ENCODE measurements around the gene ZNF423. TPM values are rescaled to one million over a fixed set of nuclear protein-coding genes. Genes with fewer than 3 reads are reported as not detected.

Gene ZNF423
- total and polyA plus RNA-seq, 12 donors, result 1.7 to 10.6 (median 5.5) TPM

DNA sequence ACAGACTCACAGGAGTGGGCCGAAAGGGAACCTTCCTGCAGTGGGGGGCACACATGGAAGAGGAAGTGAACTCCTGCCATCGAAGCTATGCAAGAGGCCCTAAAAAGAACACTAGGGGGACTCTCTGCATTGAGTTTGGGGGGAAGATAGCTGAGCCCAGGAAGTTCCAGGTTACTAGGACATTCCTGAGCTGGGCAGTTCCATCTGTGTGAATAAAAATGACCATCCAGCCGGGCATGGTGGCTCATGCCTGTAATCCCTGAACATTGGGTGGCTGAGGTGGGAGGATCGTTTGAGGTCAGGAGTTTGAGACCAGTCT lies 211.8 kb downstream of the ZNF423 start:
- intact Hi-C loops (cut with DNase I), result no loop called here
- Histone ChIP-seq H3K9me3 (replicated peaks in 1 of 3) (peaks cover 0 to 5% (median 0%) of the 10 kb centered on the region in 3 donors), H3K4me1 (replicated peaks in 1 of 2) (peaks cover 8 to 25% of the 10 kb centered on the region in 2 donors), H3K36me3 (replicated peaks in 1 of 2) (no peaks in the 10 kb centered on the region), H3K27me3 (no peaks in the 10 kb centered on the region), H3K4me3 (no peak overlapping the region), H3K27ac (peak overlapping the region in 2 of 5 donors; percentile 54 to 65)
- TF ChIP-seq, protein P1, sequence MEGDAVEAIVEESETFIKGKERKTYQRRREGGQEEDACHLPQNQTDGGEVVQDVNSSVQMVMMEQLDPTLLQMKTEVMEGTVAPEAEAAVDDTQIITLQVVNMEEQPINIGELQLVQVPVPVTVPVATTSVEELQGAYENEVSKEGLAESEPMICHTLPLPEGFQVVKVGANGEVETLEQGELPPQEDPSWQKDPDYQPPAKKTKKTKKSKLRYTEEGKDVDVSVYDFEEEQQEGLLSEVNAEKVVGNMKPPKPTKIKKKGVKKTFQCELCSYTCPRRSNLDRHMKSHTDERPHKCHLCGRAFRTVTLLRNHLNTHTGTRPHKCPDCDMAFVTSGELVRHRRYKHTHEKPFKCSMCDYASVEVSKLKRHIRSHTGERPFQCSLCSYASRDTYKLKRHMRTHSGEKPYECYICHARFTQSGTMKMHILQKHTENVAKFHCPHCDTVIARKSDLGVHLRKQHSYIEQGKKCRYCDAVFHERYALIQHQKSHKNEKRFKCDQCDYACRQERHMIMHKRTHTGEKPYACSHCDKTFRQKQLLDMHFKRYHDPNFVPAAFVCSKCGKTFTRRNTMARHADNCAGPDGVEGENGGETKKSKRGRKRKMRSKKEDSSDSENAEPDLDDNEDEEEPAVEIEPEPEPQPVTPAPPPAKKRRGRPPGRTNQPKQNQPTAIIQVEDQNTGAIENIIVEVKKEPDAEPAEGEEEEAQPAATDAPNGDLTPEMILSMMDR (IDR thresholded peaks at IDR 0.05), result no peak
- no peak for TF ChIP-seq POLR2A (IDR thresholded peaks at IDR 0.05)
- 39 to 47% (median 42%) methylated on average over 4 of the region's 4 CpGs for WGBS, 4 donors
- no peak for DNase-seq

DNA sequence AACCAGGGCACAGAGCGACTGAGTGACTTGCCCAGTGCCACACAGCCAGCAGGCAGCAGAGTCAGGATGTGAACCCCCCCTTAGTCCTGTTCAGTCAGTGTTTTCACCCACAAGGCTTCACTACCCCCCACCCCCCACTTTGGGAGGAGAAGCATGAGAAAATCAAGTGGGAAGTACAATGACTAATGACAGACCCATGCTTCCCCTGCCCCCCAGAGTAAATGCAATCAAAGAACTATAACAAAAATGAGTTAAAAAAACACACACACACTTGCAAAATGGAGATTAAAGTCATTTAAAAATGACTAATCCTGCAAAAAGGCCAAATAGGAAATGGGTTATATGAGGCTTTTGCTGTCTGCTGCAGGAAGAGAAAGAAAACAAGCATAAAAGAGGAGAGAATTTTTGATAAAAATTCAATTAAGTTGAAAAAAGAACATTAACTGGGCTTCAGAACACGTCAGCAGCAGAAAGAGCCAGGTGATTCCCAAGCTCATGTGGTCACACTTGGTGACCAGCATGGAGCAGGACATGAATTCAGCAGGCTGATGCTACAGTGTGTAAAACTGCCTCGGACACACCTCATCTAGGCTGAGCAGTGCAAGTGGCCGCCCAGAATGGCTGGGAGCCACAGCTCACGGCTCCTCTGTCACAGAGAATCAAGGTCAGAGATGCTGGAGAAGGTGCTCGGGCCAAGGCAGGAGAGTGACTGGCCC lies 212.3 kb downstream of the ZNF423 start:
- intact Hi-C loops (cut with DNase I), result no loop called here
- peak in 6 of 7 donors; percentile 48 to 61 (median 56) for DNase-seq
- WGBS, 4 donors, result 28 to 37% (median 32%) methylated on average over 6 of the region's 6 CpGs
- H3K4me3 ChIP-seq, result no peak overlapping the region
- TF ChIP-seq POLR2A (IDR thresholded peaks at IDR 0.05), result no peak
- TF ChIP-seq, protein P1 (IDR thresholded peaks at IDR 0.05), result no peak
- H3K27me3 ChIP-seq, result no peaks in the 10 kb centered on the region
- H3K27ac ChIP-seq, result peak overlapping the region in 2 of 5 donors; percentile 54 to 65
- H3K4me1 ChIP-seq (replicated peaks in 1 of 2), result peaks cover 8 to 30% of the 10 kb centered on the region in 2 donors
- peaks cover 0 to 3% (median 0%) of the 10 kb centered on the region in 3 donors for H3K9me3 ChIP-seq (replicated peaks in 1 of 3)
- no peaks in the 10 kb centered on the region for H3K36me3 ChIP-seq (replicated peaks in 1 of 2)

DNA sequence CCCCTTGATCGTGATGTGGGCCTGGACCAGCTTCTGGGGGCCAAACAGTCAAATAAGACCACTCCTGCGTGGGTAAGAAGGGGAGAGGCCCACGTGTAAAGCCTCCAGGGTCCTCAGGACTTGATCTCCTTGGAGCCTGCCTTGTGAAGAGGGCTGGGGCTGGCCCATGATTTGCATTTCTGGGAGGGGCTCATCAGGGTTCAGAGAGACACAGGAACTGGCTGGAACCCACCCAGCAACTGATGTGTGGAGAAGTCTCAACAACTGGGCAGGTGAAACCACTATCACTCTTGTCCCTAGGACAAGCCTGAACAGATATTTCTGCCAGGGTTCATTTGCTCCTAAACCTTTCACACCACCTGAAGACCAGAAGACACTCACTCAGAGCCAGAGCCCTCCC lies 214.7 kb downstream of the ZNF423 start:
- 89 to 100% (median 90%) methylated on average over 1 to 3 of the region's 3 CpGs; no CpG with 5 or more reads in 1 of the 4 donors for WGBS, 4 donors

DNA sequence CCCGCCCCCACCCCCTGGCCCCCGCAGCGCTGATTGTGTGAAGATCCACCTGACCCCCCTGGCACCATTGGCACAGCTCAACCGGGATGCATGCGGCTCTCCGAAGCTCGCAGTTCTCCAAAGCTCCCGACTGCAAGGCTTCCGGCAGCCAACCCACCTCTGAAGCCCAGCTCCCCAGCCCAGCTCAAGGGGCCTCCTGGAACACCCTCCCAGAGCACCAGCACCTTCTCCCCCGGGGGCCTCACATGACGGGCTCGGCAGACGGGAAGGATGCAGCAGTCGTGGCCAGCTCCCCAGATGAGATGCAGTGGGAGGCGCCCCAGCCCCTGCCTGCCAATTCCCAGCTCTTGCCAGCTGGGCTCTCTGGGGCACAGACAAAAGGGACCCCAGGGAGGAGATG lies 215.3 kb downstream of the ZNF423 start:
- no peaks in the 10 kb centered on the region for H3K9me3 ChIP-seq (replicated peaks in 1 of 3)
- no peak overlapping the region for H3K4me3 ChIP-seq
- no peaks in the 10 kb centered on the region for H3K36me3 ChIP-seq (replicated peaks in 1 of 2)
- H3K27me3 ChIP-seq, result no peaks in the 10 kb centered on the region
- DNase-seq, result no peak
- H3K27ac ChIP-seq, result peak overlapping the region in 1 of 5 donors; percentile 70
- 61 to 82% (median 72%) methylated on average over 4 to 15 of the region's 15 CpGs for WGBS, 4 donors
- H3K4me1 ChIP-seq (replicated peaks in 1 of 2), result peaks cover 8 to 30% of the 10 kb centered on the region in 2 donors
- intact Hi-C loops (cut with DNase I), result no loop called here
- TF ChIP-seq, protein P1 (IDR thresholded peaks at IDR 0.05), result no peak
- TF ChIP-seq POLR2A (IDR thresholded peaks at IDR 0.05), result no peak

More for the DNA sequence above, 214.7 kb downstream of the ZNF423 start:
- TF ChIP-seq, protein P1 (IDR thresholded peaks at IDR 0.05), result no peak
- DNase-seq, result no peak
- Histone ChIP-seq H3K27me3 (no peaks in the 10 kb centered on the region), H3K9me3 (replicated peaks in 1 of 3) (no peaks in the 10 kb centered on the region), H3K27ac (peak overlapping the region in 1 of 5 donors; percentile 70), H3K36me3 (replicated peaks in 1 of 2) (no peaks in the 10 kb centered on the region), H3K4me1 (replicated peaks in 1 of 2) (peaks cover 8 to 30% of the 10 kb centered on the region in 2 donors), H3K4me3 (no peak overlapping the region)
- intact Hi-C loops (cut with DNase I), result no loop called here
